ENCODE data around the gene ADRM1. TPM values are rescaled to one million over a fixed set of nuclear protein-coding genes. Genes with fewer than 3 reads are reported as not detected.

ADRM1 gene
- total and polyA plus RNA-seq, 10 of the 15 experiments (the other 5 are each of a cell fraction or from before 2014, with no cell fraction given) = 3.4 to 213 (median 95.9) TPM

GRCh38 chr20:62337558-62338293 lies 34.9 kb downstream of the ADRM1 start (continued):
- TF ChIP-seq, protein P1, sequence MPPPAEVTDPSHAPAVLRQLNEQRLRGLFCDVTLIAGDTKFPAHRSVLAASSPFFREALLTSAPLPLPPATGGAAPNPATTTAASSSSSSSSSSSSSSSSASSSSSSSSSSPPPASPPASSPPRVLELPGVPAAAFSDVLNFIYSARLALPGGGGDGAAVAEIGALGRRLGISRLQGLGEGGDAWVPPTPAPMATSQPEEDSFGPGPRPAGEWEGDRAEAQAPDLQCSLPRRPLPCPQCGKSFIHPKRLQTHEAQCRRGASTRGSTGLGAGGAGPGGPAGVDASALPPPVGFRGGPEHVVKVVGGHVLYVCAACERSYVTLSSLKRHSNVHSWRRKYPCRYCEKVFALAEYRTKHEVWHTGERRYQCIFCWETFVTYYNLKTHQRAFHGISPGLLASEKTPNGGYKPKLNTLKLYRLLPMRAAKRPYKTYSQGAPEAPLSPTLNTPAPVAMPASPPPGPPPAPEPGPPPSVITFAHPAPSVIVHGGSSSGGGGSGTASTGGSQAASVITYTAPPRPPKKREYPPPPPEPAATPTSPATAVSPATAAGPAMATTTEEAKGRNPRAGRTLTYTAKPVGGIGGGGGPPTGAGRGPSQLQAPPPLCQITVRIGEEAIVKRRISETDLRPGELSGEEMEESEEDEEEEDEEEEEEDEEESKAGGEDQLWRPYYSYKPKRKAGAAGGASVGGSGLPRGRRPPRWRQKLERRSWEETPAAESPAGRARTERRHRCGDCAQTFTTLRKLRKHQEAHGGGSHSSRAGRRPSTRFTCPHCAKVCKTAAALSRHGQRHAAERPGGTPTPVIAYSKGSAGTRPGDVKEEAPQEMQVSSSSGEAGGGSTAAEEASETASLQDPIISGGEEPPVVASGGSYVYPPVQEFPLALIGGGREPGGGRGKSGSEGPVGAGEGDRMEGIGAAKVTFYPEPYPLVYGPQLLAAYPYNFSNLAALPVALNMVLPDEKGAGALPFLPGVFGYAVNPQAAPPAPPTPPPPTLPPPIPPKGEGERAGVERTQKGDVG (CRISPR knock-in tag; IDR thresholded peaks at IDR 0.05) = no peak
- TF ChIP-seq SP1 (IDR thresholded peaks at IDR 0.05; ENCODE audit: low read depth, low read length) = peak; percentile 17
- TF ChIP-seq ZZZ3 (IDR thresholded peaks at IDR 0.05; ENCODE audit: control insufficient read depth, insufficient read length, low read depth) = no peak
- TF ChIP-seq PAX5 (IDR thresholded peaks at IDR 0.05; ENCODE audit: borderline replicate concordance, low read depth, low read length) = peak; percentile 73
- TF ChIP-seq ZNF384 (IDR thresholded peaks at IDR 0.05; ENCODE audit: borderline replicate concordance, low read depth, low read length) = no peak
- TF ChIP-seq, protein P2, sequence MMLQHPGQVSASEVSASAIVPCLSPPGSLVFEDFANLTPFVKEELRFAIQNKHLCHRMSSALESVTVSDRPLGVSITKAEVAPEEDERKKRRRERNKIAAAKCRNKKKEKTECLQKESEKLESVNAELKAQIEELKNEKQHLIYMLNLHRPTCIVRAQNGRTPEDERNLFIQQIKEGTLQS (IDR thresholded peaks at IDR 0.05; ENCODE audit: borderline replicate concordance, extremely low read depth, low read depth, low read length) = no peak
- no peak for TF ChIP-seq ZNF622 (IDR thresholded peaks at IDR 0.05)
- TF ChIP-seq, protein P3, sequence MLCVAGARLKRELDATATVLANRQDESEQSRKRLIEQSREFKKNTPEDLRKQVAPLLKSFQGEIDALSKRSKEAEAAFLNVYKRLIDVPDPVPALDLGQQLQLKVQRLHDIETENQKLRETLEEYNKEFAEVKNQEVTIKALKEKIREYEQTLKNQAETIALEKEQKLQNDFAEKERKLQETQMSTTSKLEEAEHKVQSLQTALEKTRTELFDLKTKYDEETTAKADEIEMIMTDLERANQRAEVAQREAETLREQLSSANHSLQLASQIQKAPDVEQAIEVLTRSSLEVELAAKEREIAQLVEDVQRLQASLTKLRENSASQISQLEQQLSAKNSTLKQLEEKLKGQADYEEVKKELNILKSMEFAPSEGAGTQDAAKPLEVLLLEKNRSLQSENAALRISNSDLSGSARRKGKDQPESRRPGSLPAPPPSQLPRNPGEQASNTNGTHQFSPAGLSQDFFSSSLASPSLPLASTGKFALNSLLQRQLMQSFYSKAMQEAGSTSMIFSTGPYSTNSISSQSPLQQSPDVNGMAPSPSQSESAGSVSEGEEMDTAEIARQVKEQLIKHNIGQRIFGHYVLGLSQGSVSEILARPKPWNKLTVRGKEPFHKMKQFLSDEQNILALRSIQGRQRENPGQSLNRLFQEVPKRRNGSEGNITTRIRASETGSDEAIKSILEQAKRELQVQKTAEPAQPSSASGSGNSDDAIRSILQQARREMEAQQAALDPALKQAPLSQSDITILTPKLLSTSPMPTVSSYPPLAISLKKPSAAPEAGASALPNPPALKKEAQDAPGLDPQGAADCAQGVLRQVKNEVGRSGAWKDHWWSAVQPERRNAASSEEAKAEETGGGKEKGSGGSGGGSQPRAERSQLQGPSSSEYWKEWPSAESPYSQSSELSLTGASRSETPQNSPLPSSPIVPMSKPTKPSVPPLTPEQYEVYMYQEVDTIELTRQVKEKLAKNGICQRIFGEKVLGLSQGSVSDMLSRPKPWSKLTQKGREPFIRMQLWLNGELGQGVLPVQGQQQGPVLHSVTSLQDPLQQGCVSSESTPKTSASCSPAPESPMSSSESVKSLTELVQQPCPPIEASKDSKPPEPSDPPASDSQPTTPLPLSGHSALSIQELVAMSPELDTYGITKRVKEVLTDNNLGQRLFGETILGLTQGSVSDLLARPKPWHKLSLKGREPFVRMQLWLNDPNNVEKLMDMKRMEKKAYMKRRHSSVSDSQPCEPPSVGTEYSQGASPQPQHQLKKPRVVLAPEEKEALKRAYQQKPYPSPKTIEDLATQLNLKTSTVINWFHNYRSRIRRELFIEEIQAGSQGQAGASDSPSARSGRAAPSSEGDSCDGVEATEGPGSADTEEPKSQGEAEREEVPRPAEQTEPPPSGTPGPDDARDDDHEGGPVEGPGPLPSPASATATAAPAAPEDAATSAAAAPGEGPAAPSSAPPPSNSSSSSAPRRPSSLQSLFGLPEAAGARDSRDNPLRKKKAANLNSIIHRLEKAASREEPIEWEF (IDR thresholded peaks at IDR 0.05; ENCODE audit: insufficient replicate concordance, low read depth, low read length) = no peak
- TF ChIP-seq FOS (IDR thresholded peaks at IDR 0.05; ENCODE audit: borderline replicate concordance, extremely low read depth, insufficient read length) = no peak
- TF ChIP-seq, protein P4, sequence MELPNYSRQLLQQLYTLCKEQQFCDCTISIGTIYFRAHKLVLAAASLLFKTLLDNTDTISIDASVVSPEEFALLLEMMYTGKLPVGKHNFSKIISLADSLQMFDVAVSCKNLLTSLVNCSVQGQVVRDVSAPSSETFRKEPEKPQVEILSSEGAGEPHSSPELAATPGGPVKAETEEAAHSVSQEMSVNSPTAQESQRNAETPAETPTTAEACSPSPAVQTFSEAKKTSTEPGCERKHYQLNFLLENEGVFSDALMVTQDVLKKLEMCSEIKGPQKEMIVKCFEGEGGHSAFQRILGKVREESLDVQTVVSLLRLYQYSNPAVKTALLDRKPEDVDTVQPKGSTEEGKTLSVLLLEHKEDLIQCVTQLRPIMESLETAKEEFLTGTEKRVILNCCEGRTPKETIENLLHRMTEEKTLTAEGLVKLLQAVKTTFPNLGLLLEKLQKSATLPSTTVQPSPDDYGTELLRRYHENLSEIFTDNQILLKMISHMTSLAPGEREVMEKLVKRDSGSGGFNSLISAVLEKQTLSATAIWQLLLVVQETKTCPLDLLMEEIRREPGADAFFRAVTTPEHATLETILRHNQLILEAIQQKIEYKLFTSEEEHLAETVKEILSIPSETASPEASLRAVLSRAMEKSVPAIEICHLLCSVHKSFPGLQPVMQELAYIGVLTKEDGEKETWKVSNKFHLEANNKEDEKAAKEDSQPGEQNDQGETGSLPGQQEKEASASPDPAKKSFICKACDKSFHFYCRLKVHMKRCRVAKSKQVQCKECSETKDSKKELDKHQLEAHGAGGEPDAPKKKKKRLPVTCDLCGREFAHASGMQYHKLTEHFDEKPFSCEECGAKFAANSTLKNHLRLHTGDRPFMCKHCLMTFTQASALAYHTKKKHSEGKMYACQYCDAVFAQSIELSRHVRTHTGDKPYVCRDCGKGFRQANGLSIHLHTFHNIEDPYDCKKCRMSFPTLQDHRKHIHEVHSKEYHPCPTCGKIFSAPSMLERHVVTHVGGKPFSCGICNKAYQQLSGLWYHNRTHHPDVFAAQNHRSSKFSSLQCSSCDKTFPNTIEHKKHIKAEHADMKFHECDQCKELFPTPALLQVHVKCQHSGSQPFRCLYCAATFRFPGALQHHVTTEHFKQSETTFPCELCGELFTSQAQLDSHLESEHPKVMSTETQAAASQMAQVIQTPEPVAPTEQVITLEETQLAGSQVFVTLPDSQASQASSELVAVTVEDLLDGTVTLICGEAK (IDR thresholded peaks at IDR 0.05; ENCODE audit: borderline replicate concordance) = no peak
- TF ChIP-seq ZNF207 (IDR thresholded peaks at IDR 0.05; ENCODE audit: borderline replicate concordance) = no peak
- no peak for TF ChIP-seq MYB (IDR thresholded peaks at IDR 0.05; ENCODE audit: borderline replicate concordance, low read depth, low read length)
- TF ChIP-seq JUND (IDR thresholded peaks at IDR 0.05; ENCODE audit: low read depth, low read length) = no peak
- no peak for TF ChIP-seq SUPT20H (IDR thresholded peaks at IDR 0.05; ENCODE audit: borderline replicate concordance, control insufficient read depth, low read depth, low read length)
- no peak for TF ChIP-seq POLR2AphosphoS5 (IDR thresholded peaks at IDR 0.05; ENCODE audit: low read length)
- TF ChIP-seq EED (IDR thresholded peaks at IDR 0.05; ENCODE audit: low read depth) = 0 out of 2 replicates have a peak, but pooled peaks have one; percentile 40
